ENCODE data around the gene PER3.

DNA sequence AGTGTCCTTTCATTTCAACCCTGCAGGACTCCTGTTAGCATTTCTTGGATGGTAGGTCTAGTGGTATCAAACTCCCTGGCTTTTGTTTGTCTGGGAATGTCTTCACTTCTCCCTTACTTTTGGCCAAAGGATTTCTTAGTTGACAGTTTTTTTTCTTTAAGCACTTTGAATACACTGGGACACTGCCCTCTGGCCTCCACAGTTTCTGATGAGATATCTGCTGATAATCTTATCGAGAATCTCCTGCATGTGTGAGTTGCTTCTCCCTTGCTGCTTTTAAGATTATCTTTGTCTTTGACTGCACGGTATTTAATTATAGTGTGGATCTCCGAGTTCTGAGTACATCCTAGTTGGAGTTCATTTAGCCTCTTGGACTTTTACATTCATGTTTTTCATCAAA is 55.4 kb downstream of the PER3 start:
- TF ChIP-seq CTCF (optimal IDR thresholded peaks at IDR 0.05 in 1 of 3, IDR thresholded peaks at IDR 0.05 in 1 of 3, conservative IDR thresholded peaks at IDR 0.05 in 1 of 3; ENCODE audit: extremely low read depth in 1 of 3, insufficient read depth in 2 of 3, low read length in 3 of 3) (no peak), EZH2 (IDR thresholded peaks at IDR 0.05; ENCODE audit: low read length) (no peak)
